GM19035 (cell line): ENCODE measurements around the gene PSMG3.
A peak's percentile ranks its signal among the peaks of the same experiment; 100 is the strongest.
"Not testable (repeated sequence)": the region's sequence is repeated elsewhere in the genome, so short reads cannot be mapped to it uniquely, and the experiment has no call there.

Experiments
- ATAC-seq: cut with Tn5 transposase; IDR thresholded peaks from one replicate; pipeline ENCODE4 v1.9.1; 2021; ENCODE audit not compliant: unreplicated experiment

The PSMG3 gene

GRCh38 chr7:1536455-1536742 is 33.4 kb downstream of the PSMG3 start:
- ATAC-seq = no peak

DNA sequence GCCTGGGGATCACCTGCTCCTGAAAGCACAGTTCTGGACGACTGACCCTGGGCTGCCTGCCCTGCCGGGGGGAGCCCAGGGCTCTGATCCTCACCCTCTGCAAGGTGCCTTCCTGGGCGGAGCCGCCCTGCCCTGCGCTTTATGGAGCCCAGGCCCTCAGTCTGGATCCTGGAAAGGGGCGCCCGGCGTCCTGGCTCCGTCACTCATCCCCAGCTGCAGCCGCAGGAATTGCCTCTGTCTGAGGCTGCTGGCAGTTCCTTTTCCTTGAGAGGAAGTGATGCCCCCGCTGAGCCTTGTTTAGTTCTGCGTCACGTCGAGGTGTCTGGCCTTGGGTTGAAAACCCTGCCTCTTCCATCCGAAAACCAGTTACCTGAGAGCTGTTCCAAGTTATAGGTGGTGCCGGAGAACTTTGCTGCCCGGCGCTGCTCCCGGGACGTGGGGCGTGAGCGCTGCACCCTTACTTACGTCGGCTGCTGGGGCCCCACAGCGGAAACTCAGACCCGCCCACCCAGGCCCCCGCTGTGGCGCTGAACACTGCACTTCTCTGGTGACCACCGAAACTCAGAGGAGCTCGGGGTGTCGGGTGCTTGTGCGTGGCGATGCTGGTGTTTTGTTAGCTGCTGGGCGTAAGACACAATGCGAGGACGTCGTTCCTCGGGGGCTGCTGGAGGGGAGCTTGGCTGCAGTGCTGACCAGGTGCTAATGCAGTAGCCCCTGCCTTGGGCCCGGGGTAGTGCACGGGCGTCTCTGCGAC is 34.0 kb downstream of the PSMG3 start:
- no peak for ATAC-seq

- no peak for ATAC-seq
Observed at GRCh38 chr7:1535100-1535458, 34.8 kb downstream of the PSMG3 start.

DNA sequence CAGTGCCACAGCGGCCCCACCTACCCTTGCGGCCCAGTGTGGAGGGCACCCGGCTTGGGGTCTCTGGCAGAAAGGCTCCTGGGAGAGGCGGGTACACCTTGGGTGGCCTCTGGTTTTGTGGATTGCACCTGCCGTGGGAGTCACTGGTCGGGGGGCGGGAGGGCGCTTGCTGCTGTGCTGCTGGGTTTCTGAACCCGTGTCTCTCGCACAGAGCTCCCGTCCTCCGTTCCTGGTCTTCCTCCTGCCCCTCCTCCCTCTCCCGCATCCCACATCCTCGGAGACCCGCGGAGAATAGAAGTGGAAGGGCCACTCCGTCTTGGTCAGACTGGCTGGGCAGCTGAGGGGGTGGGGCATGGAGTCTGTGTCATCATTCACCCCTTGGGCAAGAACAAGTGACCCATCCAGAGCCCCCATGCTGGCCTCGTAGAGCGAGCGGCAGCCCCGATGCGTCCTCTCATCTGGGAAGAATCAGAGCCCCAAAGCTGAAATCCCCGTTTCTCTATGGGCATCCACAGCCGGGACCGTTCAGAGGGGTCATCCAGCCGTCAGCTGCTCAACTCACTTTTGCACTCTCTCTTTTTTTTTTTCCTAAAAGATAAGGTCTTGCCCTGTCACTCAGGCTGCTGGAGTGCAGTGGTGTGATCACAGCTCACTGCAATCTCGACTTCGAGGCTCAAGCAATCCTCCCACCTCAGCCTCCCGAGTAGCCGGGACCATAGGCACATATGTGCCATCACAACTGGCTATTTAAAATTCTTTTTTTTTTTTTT is 35.3 kb downstream of the PSMG3 start:
- ATAC-seq = no peak

DNA sequence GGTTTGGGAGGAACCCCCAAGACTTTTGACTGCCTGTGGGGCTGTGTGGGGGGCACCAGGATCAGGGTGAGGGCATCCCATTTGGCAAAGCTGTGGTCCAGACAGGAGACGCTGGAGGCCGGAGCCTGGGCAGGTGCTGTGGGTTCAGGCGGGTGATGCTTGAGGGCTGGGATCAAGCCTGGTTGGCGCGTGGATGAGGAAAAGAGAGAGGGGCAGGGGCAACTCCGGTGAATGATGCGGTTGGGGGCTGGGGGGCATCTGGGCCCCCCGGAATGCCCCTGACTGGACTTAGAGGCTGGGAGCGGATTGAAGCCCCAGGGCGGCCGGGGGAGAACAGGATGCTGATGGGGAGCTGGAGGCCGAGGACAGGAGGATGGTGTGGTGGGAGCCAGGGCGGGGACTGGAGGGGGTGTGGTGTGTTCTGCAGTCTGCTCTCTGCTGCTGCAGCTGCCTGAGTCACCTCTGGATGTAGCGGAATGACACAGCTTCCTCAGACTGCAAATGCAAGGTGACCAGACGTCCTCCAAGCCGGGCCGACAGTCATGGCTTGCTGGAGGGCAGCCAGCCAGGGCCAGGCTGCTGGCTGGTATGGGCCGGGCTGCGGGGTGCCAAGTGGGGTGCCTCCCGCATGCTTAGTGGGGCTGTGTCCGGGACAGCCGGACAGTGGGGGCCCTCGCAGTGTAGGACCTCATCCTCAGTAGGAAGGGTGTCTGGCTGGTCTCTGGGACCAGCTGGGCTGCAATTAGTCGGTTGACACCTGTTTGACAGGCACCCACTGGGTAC is 36.1 kb downstream of the PSMG3 start:
- no peak for ATAC-seq

DNA sequence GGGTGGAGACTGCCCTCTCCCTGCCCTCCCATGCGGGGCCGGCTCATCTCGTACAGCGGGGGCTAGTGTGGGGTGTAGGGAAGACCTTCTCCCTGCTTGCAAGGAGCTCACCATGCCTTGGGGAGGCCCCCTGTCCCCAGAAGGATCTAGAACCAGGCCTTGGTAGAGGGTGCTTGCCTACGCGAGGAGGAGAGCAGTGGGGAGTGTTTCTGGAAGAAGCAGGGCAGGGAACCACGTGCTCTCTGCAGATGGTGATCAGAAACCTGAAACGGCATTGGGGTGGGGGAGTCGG is 36.6 kb downstream of the PSMG3 start:
- ATAC-seq = no peak

GRCh38 chr7:1532456-1533254 is 37.2 kb downstream of the PSMG3 start:
- no peak for ATAC-seq

DNA sequence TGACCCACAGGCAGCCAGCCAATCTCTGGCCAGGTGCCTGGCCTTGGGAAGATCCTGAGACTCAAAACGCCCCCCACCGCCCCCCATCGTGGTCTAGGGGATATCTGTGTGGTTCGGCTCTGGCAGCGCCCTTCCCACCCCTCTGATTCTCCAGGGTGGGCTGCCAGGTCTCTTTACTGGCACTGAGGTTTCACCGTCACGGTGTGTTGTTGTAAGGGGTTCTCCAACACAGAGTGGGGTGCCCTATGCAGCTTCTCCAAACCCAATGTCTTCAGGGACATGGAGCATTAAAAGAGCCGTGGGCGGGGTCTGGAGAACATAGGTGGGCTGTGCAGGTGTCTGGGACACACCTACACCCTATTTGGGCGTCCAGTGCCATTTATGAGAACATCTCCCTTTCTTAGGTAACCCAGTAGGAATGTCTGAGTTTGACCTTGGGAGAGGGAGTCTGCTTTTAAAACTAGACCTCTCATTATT is 37.8 kb downstream of the PSMG3 start:
- no peak for ATAC-seq

- no peak for ATAC-seq
Observed at GRCh38 chr7:1531263-1531978, 38.4 kb downstream of the PSMG3 start.

DNA sequence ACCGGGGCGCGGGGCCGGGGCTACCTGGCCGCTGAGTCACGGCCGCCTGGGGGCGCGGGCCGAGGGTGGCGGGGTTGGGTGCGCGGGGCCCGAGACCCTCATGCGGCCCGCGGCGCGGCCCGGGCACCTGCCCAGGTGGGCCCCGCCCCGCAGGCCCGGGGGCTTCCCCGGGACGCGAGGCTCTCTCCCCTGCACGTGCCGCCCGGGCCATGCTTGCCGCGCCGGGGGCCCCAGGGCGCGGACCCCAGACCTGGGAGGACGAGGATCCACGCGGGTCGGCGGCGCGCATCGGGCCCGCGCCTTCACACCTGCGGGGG is 38.9 kb downstream of the PSMG3 start:
- peak; percentile 12 for ATAC-seq

DNA sequence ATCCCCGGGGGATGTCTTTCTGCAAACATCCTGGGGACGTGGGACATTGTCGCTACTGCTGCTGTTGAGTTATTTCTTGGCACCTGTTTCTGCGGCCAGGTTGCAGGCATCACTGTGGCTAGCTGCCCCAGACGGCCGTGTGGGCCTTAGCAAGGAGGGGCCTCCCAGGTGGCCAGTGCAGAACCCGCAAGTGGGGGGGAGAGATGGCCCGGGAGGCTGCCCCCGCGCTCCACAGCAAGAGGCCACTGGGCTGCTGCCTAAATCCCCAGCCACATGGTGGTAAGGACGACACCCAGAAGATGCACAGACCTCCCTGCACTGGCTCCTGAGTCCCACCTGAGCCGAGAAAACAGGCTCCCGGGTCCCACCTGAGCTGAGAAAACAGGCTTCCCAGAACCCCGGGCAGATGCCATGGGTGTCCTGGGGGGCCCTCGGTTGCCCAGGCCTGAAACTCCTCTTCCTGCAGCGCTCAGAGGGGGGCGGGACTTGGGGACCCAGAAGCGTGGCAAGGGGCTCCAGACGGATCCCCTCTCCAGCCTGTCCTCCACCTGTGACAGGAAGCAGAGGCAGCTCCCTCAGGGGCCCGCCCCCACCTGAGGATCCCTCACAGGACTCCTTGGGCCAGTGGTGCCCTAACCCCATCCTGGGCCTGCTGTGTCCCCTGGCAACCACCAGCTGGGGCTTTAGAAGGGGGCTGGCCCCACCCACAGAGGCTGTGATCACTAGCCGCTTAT is 40.3 kb downstream of the PSMG3 start:
- ATAC-seq = no peak

DNA sequence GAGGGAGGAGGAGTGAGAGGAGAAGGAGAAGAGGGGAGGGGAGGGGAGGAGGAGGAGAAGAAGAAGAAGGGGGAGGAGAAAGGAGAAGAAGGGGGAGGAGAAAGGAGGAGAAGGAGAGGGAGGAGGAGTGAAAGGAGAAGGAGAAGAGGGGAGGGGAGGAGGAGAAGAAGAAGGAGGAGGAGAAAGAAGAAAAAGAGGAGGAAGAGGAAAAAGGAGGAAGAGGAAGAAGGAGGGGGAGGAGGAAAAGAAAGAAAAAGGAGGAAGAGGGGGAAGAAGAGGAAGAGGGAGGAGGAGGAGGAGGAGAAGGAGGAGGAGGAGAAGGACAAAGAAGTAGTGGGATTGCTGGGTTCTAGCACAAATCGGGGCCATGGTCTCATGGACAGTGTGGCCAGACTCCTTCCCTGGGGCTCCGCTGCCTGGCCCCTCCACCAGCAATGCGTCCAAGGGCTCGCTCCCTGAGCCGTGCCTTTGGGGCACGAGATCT is 43.5 kb downstream of the PSMG3 start:
- ATAC-seq = no peak

- no peak for ATAC-seq
Observed at GRCh38 chr7:1525409-1525808, 44.4 kb downstream of the PSMG3 start.

DNA sequence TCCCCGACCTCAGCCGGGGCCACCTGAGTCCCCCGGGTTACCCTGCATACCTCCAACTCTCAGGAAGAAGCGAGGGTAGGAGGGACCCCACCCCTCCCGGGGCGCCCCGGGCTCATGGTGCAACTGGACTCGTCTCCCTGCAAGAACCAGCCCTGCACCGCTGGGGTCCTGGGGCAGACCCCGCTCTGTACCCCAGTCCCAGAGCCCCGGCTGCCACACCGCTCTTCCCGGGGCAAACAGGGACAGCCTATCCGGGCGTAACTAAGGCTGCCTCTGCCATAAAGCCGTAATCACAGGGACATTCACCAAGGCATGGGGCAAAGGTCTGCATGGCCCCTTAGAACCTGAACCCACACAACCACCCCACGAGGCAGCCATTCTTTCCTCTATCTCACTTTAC is 46.0 kb downstream of the PSMG3 start:
- ATAC-seq = no peak

DNA sequence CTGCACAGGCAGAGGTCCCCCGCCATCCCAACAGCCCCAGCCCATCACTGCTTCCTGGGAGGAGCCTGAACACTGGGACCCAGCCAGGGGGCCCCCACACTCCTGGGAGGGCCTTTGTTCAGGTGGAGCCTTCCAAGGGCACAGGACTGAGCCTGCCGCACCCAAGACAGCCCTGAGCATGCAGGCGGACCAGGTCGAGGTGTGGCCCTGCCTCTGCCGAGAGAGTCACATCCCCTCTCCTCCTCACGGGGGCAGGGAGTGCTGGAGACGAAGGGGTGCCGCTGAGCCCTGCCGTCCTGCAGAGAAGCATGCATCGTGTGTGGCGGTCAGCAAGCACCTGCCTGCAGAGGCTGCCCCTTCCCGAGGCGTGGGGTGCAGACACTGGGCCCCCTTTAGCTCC is 46.6 kb downstream of the PSMG3 start:
- no peak for ATAC-seq

- no peak for ATAC-seq
Observed at GRCh38 chr7:1521456-1521855, 48.4 kb downstream of the PSMG3 start.

- no peak for ATAC-seq
Observed at GRCh38 chr7:1520539-1521234, 49.1 kb downstream of the PSMG3 start.

- ATAC-seq = not testable (repeated sequence)
Observed at GRCh38 chr7:1519322-1519922, 50.4 kb downstream of the PSMG3 start.
